ENCODE measurements around the gene TMEM143. TPM values are rescaled to one million over a fixed set of nuclear protein-coding genes. Genes with fewer than 3 reads are reported as not detected.
"Not testable (repeated sequence)": the region's sequence is repeated elsewhere in the genome, so short reads cannot be mapped to it uniquely, and the experiment has no call there.

TMEM143 gene
- total RNA-seq, 2 donors from 2014 or later: 6.3 to 18.4 TPM

- Histone ChIP-seq H3K27me3 (replicated peaks; ENCODE audit: insufficient read depth) (no peaks in the 10 kb centered on the region), H3K36me3 (no peaks in the 10 kb centered on the region), H3K27ac (no peak overlapping the region), H3K4me3 (no peak overlapping the region), H3K9me3 (no peaks in the 10 kb centered on the region), H3K4me1 (ENCODE audit: control insufficient read depth in 1 of 2, low read depth in 2 of 2) (no peaks in the 10 kb centered on the region)
- no peak for DNase-seq (ENCODE audit: low spot score)
- TF ChIP-seq CTCF (IDR thresholded peaks at IDR 0.05): no peak
- ATAC-seq (ENCODE audit: insufficient number of reproducible peaks, low FRiP score, low read depth): no peak
Observed at GRCh38 chr19:48296963-48297734, 66.6 kb downstream of the TMEM143 start.

GRCh38 chr19:48295458-48295857 lies 68.3 kb downstream of the TMEM143 start:
- Histone ChIP-seq H3K27ac (no peak overlapping the region), H3K4me3 (no peak overlapping the region), H3K9me3 (no peaks in the 10 kb centered on the region), H3K36me3 (no peaks in the 10 kb centered on the region), H3K27me3 (replicated peaks; ENCODE audit: insufficient read depth) (no peaks in the 10 kb centered on the region), H3K4me1 (ENCODE audit: control insufficient read depth in 1 of 2, low read depth in 2 of 2) (peaks cover 4 to 12% of the 10 kb centered on the region in 2 donors)
- no peak for TF ChIP-seq CTCF (IDR thresholded peaks at IDR 0.05)
- no peak for ATAC-seq (ENCODE audit: insufficient number of reproducible peaks, low FRiP score, low read depth)
- DNase-seq (ENCODE audit: low spot score): no peak

- no peaks in the 10 kb centered on the region for H3K9me3 ChIP-seq
- H3K27me3 ChIP-seq (replicated peaks; ENCODE audit: insufficient read depth): no peaks in the 10 kb centered on the region
- no peak overlapping the region for H3K27ac ChIP-seq
- DNase-seq (ENCODE audit: low spot score): no peak
- no peaks in the 10 kb centered on the region for H3K36me3 ChIP-seq
- TF ChIP-seq CTCF (IDR thresholded peaks at IDR 0.05): no peak
- no peak overlapping the region for H3K4me3 ChIP-seq
- no peak for ATAC-seq (ENCODE audit: insufficient number of reproducible peaks, low FRiP score, low read depth)
- H3K4me1 ChIP-seq (ENCODE audit: control insufficient read depth in 1 of 2, low read depth in 2 of 2): peaks cover 7 to 15% of the 10 kb centered on the region in 2 donors
Observed at GRCh38 chr19:48292798-48293197, 70.9 kb downstream of the TMEM143 start.

DNA sequence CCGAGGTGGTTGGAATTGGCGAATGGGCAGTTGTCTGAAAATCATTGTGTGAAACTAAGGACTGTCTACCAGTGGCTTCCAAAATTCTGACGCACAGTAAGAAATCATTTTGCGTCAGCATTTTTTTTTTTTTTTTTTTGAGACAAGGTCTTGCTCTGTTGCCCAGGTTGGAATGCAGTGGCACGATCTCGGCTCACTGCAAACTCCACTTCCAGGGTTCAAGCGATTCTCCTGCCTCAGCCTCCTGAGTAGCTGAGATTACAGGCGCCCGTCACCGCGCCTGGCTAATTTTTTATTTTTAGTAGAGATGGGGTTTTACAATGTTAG lies 72.3 kb downstream of the TMEM143 start:
- H3K4me3 ChIP-seq: peak overlapping the region; percentile 73
- not testable (repeated sequence) for H3K27ac ChIP-seq; H3K9me3 ChIP-seq; H3K27me3 ChIP-seq (replicated peaks; ENCODE audit: insufficient read depth); ATAC-seq (ENCODE audit: insufficient number of reproducible peaks, low FRiP score, low read depth); DNase-seq (ENCODE audit: low spot score); H3K36me3 ChIP-seq
- peaks cover 7 to 15% of the 10 kb centered on the region in 2 donors for H3K4me1 ChIP-seq (ENCODE audit: control insufficient read depth in 1 of 2, low read depth in 2 of 2)

GRCh38 chr19:48290771-48291488 lies 72.8 kb downstream of the TMEM143 start:
- ATAC-seq (ENCODE audit: insufficient number of reproducible peaks, low FRiP score, low read depth) (peak; percentile 84), DNase-seq (ENCODE audit: low spot score) (peak; percentile 21)
- H3K4me3 ChIP-seq: peak overlapping the region; percentile 73
- H3K9me3 ChIP-seq: no peaks in the 10 kb centered on the region
- no peaks in the 10 kb centered on the region for H3K27me3 ChIP-seq (replicated peaks; ENCODE audit: insufficient read depth)
- H3K36me3 ChIP-seq: no peaks in the 10 kb centered on the region
- no peak overlapping the region for H3K27ac ChIP-seq
- peaks cover 7 to 15% of the 10 kb centered on the region in 2 donors for H3K4me1 ChIP-seq (ENCODE audit: control insufficient read depth in 1 of 2, low read depth in 2 of 2)
- TF ChIP-seq CTCF (IDR thresholded peaks at IDR 0.05): peak; percentile 98
